GM21381 (cell line): Measurements from ENCODE around the gene BORCS8.
"Not testable (repeated sequence)": the region's sequence is repeated elsewhere in the genome, so short reads cannot be mapped to it uniquely, and the experiment has no call there.

Experiments used
- ATAC-seq: cut with Tn5 transposase; IDR thresholded peaks from one replicate; pipeline ENCODE4 v1.9.1; 2021; ENCODE audit warnings: mild to moderate bottlenecking, moderate library complexity; ENCODE audit not compliant: unreplicated experiment

The BORCS8 gene

DNA sequence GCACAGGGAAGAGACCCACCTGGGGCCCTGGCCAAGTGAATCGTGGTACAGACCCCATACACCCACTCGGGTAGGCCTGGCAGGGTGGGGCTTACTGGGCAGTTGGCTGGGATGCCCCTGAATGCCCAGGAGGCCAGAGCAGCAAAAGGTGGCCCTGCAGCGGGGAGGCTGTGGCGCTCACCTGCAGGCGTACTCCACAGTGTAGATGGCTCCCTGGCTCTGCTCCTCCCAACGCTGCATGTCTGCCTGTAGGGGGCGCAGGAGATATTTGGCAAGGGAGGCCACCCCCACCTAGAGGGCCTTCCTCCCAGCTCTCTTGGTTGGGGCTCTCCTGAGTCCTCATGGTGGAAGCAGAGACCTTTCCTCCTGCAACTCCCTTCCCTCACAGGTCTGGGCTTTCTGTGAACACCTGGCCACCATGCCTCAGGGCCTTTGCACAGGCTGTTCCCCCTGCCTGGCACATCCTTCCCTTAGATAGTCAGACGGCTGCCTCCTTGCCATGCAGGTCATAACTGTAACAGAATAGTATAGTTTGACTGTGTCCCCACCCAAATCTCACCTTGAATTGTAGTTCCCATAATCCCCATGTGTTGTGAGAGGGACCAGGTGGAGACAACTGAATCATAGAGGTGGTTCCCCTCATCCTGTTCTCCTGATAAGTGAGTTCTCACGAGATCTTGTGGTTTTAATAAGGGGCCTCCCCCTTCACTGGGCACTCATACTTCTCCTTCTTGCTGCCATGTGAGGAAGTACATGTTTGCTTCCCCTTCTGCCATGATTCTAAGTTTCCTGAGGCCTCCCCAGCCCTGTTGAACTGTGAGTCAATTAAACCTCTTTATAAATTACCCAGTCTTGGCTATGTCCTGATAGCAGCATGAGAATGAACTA lies 5.9 kb downstream of the BORCS8 start:
- no peak for ATAC-seq

DNA sequence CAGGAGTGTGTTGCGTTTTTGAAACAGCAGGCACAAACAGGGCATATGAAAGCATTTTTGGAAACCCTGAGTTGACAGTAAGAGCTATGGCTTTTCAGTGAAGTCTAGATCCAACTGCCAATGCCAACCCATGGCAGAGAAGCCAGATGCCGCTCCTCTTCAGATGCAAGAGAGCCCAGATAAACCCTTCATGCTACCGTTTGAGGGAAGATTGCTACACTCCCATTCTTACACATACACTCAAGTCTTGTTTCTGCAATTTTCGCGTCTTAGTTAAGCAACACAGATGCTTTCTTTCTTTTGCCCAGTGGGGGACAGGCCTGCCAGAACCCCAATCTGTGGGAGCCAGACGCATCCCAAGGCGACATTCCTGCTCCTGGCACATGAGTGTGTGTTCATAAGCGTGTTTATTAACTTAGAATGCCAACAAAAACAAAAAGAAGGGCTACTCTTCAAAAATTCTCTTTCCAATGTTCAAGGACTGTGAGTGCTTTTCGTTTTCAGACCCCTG lies 10.4 kb downstream of the BORCS8 start:
- no peak for ATAC-seq

DNA sequence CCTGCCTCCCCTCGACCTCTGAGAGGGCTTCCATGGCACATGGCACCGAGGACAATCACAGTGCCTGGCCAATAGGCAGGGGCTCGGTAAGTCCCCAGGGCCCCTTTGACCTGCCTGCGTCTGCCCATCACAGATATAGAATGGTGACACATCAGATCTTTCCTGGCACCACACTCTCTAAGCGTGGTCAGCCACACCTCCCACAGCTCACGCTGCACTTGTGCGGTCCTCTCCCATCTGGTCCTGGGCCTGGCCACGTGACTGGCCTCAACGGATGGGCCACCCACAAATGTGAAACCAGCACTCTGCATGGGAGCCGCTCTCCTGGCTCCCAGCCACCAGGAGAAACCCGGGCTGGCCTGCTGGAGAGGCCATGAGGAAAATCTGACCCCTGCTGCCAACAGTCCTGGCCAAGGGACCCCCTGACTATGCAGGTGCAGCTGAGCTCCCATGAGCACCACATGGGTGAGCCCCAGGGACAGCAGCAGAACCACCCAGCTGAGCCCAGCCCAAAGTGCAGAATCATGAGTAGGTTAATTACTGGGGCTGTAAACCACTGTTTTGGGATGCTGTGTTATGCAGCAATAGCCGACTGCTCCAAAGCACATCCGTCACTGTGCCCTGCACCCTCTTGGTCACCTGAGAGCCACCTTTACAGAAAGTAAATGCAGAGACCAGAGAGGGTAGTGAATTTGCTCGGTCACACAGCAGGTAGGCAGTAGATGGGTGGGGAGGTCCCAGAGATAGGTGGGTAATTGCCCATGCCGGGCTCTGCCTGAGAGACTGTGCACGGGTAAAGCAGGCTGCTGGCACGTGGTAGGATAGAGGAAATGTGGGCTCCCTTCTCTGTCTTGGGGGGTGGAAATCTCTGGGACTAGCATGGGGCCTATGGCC lies 12.2 kb downstream of the BORCS8 start:
- no peak for ATAC-seq

DNA sequence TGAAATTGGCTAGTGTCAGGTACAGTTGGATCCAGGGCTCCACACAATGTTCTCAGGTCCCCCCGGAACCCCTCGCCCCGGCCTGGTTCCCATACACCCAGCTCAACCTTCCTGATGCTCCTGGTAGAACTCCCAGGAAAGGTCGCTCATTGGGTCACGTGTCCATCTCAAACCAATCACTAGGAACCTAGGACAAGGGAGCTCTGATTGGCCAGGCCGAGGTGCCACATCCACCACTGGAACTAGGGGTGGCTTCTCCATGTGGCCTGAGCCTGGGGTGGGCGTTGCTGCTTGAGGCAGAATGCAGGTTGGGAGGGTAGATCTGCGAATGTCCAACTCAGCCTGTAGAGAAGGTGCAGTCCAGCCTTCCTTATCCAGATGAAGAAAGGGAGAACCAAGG lies 15.0 kb downstream of the BORCS8 start:
- no peak for ATAC-seq

DNA sequence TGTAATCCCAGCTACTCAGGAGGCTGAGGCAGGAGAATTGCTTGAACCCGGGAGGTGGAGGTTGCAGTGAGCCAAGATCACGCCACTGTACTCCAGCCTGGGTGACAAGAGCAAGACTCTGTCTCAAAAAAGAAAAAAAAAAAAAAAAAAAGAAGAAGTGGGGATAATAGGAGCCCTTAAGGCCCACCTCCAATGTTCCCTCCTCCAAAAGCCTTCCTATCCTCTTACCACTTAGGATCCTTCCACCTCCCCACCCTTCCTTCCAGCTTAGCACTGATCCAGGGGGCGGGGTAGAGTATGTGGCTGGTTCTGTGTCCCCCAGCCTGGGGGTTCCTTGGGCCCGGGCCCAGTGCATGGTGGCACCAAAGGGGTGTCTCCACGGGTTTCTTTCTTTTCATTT lies 18.7 kb downstream of the BORCS8 start:
- ATAC-seq = not testable (repeated sequence)

DNA sequence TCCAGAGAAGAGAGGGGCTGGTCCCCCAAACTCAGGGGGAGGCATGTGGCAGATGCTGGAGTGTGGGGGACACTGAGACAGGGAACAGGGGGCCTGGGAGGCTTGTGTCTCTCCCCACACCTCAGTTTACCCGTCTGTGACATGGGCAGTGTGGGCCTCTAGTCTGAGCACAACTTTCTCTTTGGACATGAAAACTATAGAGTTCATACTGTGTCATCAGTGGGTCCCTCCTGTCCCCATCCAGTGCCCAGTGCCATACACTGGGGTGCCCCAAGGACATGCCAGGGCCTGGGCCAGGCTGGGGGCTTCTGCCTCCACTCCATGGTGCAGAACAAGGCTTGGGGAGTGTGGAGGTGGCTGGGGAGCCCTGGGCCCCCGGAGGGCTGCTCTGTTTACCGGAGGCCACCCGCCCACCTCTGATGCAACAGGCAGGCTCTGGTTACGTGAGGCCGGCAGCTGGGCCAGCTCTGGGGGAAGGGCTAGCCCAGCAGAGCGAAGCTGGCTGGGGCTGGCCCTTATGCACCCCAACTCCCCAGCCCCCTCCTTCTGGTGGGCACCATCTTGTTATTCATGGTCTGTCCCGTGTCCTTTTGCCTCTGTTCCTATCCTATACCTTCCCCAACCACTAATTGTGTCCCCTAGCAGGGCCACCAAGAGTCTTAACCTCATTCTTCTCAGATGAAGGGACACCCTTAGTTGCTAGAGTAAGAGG lies 20.0 kb downstream of the BORCS8 start:
- no peak for ATAC-seq

DNA sequence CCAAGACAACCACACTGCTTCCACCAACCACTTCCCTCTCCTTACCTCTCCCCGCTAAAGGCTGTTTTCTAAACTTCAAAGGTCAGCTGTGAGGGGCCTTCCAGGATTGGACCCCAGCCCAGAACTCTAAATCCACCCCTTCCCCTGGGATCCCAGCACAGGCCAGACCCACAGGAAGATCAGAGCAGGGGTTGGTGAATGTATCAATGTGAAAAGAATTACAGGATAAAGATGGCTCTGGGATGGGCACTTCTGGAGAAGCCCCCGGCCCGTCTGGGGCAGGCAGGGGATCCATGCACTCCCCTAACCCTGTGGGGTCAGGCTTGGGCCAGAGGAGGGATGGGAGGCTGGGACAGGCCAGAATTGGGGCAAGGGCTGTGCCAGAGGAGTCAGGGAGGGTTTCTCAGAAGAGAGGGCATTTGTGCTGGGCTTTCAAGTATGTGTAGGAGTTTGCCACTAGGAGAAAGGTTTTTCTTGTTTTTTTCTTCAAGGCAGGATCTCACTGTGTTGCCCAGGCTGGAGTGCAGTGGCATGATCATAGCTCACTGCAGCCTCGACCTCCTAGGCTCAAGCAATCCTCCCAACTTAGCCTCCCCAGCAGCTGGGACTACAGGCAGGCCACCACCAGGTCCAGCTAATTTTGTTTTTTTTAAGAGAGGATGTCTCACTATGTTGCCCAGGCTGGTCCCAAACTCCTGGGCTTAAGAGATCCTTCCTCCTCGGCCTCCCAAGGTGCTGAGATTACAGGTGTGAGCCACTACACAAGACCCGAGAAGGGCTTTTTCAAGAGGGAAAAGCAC lies 20.9 kb downstream of the BORCS8 start:
- no peak for ATAC-seq

DNA sequence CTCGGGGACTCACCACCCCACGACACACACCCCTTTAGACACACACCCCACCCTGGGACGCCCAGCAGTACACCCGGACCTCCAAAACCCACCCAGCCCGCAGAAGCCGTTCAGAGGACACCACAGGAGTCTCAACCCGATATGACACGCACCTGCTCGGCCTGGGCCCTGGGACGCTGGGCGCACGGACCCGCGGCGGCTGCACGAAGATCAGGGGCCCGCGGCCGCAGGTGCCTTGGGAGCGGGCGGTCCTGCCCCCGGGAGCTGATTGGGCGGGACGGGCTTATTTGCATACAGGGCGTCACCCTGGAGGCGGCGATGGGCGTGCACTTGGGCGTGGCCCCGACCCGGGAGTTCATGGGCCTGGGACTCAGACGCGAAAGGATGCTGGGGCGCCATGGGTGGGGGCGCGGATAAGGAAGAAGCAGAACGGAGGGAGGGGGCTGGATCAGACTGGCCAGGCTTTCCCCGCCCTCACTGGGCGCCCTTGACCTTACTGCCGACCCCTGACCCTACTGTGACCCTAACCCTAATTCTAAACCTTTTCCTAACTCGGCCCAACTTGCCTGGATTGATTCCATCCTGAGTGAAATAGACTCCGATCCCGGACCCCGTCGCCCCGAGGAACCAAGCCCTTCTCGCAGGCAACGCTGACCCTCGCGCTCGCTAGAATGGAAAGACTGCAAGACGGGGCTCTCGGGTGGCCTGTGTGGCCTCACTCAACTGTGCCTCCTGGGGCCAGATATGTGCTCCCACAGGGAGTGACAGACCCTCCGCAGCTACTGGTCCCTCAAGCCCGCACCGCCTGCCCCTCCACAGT lies 21.7 kb downstream of the BORCS8 start, which contains the start of gene MEF2B:
TSS of gene MEF2B (minus strand) at position 211 of the 820 bp plus-strand sequence. CDS start 19,528 bp downstream, outside the sequence.
- ATAC-seq = peak; percentile 79

DNA sequence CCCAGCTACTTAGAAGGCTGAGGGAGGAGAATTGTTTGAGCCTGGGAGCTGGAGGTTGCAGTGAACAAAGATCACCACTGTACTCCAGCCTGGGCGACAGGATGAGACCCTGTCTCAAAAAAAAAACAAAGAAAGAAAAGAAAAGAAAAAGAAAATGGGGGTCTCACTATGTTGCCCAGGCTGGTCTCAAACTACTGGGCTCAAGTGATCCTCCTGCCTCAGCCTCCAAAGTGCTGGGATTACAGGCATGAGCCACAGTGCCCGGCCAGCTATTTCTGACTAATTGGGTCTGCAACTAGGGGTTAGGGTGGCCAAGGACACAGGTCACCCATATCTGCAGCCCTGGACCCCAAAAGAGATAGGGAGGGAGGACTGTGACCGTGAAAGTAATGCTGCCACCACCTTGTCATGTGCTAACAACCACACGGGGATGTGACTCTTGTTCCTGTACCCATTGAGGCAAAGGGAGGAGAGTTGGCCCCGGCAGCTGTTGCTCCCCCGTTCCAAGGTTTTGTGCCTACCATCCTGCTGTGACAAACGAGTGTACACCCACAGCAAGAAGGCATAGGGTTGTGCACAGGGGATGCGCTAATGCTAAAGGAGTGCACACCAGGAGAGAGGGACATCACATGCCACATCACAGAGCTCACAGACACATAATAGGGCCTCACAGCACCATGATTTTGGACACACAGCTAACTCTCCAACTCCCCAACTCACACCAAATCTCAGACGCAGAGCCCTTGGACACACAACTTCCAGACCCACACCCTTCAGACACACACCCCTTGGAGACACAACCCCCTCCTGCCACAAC lies 22.5 kb downstream of the BORCS8 start:
- no peak for ATAC-seq

DNA sequence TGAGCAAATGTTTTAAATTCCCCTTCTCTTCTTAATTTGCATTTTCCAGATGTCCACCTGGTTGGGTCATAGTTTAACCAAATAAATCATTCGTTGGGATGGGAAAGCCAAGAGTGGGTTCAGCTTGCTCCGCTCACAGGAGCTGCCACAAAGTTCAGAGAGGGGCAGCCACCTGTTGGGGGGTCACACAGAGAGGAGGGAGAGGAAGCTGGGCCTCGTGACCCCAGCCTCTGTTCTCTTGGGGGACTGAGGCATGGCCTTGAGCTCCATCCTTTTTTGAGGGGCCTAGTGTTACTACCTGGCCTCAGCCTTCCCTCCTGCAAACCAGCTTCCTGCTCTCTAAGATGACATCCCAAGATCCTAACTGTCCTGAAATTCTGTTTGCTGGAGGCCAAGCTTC lies 24.3 kb downstream of the BORCS8 start:
- ATAC-seq = no peak

DNA sequence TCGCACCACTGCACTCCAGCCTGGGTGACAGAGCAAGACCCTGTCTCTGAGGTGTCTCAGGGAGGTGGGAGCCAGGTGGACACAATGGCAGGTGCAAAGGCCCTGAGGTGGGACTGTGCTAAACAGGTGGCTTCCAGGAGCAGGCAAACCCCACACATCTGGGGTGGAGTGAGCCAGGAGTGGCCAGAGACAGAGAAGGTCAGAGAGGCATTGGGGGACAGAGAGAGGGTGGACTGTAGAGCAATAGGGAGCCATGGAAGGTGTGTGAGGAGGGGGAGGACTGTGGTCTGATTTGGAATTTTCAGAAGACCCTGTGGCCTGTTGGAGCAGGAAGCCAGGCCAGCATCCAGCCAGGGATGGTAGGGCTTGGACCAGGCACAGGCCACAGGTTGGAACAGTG lies 26.6 kb downstream of the BORCS8 start:
- no peak for ATAC-seq

DNA sequence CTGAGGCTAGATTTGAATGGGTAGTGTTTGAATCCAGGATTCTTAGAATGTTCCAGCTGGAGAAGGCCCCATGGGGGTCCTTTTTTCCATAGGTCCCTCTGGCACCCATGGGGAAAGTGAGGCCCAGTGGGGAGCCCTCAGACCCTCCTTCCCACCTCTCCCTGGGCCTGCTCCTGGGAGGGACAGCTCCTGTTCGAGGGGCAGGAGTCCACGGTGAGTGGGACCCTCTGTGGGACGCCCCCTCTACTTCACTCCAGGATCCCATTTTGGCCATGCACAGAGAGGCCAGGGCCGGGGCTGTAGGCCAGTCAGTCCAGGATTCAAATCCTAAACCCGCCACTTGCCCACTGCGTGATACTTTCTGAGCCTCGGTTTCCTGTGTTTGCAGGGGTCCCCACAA lies 29.5 kb downstream of the BORCS8 start:
- no peak for ATAC-seq

DNA sequence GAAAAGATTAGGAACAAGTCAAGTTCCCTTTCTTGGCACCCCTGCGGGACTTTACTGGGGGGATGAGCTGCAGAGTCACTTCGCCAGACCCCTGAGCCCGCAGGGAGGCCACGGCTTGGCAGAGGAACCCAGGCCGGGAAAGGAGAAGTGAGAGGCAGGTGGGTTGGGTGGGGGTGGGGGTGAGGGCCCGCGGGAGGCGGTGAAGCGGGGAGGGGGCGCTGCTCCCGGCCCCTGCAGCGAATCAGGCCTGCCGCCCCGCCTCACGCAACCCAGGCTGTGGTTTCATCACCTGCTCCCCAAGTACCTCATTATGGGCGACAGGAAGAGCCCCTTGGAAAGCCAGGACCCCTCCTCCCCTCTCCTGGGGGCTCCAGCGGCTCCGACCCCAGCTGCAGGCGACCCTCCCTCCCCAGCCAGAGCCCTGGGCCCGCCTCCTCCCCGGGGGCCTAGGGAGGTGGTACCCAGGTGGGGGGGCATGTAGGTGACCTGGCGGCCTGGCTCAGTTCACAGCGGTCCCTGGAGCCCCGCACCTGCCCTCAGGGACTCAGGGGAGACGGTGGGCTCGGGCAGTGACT lies 31.4 kb downstream of the BORCS8 start:
- ATAC-seq = peak; percentile 46

DNA sequence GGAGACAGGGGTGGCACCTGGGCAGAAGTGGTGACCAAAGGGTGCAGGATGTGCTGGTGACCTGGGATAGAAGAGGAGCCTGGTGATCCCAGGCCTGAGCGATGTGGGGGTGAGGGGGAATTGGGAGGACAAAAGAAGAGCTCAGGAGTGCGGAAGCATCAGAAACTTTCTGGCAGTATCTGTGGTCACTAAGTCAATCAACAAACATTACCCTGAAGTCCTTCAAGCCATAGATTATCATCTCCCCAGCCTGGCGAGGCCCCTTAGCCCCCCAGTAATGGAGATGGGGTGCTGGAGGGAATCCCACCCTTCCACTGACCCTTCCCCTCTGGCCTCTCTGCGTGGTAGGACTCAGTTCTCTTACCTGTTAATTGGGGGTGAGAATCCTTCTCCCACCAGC lies 32.4 kb downstream of the BORCS8 start:
- no peak for ATAC-seq

DNA sequence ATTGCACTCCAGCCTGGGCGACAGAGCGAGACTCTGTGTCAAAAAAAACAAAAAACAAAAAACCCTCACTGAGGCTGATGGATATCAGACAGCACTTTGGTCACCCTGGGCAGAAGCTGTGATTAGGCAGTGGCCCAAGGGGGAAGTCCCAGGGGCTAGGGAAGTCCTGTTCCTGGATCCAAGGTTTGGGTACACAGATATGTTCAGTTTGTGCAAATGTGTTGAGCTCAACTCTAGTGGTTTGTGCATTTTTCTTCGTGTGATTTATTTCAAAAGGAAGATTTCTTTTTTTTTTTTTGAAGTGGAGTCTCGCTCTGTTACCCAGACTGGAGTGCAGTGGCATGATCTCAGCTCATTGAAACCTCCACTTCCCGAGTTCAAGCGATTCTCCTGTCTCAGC lies 34.1 kb downstream of the BORCS8 start:
- no peak for ATAC-seq

DNA sequence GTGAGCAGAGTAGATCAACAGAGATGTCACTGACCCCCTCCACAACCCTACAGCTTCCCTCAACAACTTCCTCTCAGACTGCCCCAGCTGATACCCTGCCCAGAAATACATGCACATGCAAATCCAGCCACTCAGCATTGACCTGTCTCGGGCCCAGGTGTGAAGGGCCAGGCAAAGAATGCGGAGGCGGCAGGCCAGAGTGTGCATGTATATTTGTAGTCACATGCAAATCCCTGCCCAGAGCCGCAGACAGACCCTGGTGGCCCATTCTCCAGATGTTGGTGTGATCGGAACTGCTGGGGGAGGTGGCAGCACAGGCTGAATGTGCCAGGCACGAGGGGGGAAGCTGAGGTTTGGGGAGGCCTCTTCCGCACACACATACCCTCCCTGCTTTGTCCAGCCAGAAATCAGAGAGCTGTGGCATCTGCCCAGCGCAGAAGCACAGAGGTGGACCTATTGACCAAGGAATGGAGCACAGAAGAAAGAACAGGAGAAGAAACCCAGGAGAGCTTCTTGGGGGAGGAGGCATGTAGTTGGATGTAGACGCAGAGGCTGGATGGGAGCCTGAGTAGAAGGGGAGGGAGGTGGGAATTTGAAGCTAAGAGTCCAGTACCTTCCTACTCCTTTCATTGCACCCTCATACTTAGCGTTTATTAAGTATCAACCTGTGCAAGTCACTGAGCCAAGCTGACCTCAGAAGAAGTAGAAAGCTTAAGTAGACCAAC lies 36.3 kb downstream of the BORCS8 start:
- peak; percentile 62 for ATAC-seq

DNA sequence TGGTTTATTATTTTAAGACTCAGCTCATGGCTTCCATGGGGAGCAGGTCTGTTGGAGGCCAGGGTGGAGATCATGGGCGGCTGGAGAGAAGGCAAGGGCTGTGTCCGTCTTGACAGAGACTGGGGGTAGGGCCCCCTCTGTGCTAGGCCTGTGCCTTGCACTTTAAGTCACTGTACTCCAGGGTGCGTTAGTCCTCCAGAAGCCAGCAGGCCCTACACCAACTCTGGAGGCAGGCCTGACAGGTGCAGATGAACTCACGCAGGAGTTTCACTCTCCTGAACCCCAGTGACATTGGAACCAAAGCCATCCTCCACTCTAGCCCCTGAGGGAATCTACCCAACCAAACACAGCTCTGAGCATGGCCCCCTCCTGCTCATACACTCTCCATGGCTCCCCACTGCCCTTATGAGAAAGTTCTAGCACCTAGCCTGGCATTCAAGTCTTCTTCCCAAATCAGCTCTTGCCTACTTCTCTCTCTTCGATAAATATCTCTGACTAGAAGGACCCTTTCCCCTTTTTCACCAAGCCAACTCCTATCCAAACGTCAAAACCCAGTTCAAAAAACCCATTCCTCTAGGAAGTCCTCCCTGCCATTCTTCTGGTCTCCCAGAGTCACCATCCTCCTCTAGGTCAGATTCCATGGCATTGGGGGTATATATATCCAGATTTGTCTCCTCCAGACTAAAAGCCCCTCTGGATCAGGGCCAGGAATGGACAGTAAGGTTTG lies 37.0 kb downstream of the BORCS8 start:
- ATAC-seq = no peak
